ENCODE results near the gene FOXA2. TPM values are rescaled to one million over a fixed set of nuclear protein-coding genes. Genes with fewer than 3 reads are reported as not detected.

FOXA2 gene
- total RNA-seq, 1 donor from 2014 or later: not detected

DNA sequence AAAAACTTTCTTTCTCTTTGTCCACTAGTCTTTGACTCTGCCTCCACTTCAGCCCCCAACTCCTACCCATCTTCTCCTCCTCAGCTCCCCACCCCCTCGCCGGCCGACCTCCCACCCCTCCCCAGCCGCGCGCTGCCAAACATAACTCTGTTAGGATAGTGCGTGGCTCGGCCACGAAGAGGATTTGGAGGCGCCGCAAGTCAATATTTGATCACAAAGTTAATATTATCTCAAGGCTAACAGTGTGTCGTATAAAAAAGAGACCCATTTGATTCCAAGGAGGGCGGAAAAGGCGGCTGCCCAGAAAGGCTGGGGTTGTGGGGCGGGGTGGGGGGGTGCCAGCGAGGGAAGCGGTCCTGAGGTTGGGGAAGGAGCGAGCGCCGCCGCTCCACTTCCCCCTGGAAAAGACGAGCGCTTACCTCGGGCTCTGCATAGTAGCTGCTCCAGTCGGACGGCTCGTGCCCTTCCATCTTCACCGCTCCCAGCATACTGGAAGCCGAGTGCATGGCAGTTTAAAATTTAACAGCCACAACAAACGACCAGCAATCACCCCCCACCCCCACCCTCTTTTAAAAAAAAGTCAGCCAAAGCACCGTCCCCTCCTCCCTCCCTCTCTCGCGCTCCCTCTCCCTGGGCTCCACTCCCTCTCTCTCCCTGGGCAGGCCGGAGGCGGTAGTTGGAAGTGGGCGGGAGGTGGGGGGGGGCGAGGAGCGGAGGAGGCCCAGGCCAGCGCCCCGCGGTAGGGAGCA, 425 bp downstream of the FOXA2 start:
- DNase-seq: no peak

DNA sequence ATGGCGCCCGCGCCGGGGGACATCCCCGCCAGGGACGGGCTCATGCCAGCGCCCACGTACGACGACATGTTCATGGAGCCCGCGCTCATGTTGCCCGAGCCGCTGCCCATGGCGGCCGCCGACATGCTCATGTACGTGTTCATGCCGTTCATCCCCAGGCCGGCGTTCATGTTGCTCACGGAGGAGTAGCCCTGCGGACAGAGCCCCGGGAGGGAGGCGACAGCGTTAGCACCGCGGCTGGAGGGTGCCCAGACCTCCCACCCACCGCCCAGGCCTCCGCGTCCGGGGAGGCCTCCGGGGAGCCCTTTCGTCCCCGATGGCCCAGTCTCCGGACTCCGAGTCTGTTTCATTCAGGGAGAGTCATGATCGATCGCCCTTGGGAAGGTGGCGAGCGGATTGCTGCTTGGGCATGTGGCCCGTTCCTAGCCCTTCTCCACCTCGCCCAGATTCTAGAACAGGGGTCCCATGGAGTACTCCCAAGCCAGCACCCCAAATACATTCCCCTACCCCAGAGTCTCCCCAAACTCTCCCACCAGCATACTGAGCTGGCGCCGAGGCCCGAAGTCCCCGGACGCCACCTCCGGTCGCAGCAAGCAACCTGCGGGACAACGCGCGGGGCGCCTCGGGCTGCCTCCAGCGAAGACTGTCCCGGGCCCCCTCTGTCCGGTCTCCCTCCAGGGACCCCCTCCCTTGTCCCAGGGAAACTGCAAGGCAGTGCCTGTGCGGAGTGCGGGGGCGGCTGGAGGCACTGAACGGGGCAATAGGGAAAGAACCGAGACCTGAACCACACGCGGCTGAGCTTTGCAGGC, 1.2 kb downstream of the FOXA2 start:
- DNase-seq: no peak

DNA sequence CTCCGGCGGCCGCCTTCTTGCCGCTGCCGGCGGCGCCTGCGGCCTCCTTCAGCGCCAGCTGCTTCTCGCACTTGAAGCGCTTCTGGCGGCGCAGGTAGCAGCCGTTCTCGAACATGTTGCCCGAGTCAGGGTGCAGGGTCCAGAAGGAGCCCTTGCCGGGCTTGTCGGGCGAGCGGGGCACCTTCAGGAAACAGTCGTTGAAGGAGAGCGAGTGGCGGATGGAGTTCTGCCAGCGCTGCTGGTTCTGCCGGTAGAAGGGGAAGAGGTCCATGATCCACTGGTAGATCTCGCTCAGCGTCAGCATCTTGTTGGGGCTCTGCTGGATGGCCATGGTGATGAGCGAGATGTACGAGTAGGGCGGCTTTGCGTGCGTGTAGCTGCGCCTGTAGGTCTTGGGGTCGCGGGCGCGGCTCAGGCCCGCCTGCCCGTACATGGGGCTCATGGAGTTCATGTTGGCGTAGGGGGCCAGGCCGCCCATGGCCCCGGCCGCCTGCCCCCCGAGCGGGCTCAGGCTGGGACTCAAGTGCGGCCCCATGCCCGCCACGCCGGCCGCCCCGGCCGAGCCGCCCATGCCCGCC, 1.9 kb downstream of the FOXA2 start:
- DNase-seq: no peak

DNA sequence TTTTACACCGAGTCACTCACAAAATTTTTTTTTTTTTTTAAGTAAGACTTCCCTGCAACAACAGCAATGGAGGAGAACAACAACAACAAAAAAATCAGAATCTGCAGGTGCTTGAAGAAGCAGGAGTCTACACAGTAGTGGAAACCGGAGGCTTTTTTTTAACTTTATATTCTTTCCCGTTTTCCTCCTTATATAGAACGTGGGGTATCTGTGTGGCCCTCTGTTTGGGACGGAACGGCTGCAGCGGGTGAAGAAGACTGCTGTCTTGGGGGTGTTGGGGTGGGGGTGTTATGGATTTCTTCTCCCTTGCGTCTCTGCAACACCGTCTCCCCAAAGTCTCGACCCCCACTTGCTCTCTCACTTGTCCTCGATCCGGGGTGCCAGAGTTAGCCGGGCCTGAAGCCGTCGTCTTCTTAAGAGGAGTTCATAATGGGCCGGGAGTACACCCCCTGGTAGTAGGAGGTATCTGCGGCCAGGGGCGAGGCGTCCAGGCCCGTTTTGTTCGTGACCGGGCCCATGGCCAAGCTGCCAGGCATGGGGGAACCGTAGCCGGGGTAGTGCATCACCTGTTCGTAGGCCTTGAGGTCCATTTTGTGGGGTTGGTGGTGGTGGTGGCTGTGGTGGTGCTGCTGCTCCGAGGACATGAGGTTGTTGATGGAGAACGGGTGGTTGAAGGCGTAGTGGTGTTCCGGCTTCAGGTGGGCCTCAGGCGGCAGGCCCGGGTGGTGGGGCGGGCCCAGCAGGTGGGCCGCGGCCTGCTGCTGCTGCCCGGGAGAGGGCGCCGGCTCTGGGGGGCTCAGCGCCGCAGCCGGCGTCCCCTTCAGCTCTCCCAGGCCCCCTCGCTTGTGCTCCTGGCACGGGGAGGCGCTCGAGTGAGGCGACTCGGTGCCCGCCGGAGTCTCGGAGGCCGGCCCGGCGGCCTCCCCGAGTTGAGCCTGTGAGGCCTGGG, 2.7 kb downstream of the FOXA2 start:
- DNase-seq: no peak

DNA sequence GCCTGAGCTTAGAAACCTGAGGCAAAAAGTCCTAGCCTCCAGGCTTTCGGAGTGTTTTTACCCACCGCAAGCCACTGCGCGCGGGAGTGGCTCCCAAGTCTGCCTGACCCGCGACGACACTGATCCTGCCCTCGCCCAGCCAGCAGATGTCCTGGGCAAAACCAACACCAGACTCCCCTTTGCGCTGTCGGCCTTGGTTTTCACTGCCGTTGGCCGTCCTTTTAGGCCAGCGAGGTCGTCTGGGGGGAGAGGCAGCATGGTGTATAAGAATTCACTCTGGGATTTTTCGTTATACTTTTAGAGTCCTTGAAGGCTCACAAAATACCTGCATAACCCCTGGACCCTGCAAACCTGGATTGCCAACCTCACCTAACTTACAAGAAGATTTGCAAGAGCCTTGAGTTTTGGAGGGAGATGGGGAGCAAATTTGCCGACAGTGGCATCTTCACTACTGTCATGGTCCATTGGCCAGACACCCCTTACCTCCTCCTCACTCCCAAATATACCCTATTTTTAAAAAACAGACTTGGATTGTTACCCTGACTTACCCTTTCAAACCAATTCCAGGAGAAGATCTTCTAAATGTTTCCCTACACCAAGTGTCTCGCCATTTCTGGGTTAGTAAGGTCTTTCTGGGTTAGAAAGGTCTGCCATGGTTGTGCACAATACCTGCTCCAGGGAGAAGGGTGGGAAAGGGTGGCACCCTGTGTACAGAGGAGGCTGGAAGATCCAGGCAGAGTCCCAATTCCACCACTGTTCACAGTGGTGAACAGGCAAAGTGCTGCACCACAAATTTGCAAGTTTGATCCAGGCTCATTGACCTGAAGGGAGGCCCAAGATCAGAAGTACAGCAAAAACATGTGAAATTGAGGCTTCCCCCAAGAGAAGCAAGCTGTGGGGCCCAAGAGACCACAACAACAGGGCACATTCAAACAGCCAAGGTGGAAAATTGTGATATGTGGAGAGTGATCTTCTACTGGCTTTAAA, 4.4 kb downstream of the FOXA2 start:
- DNase-seq: no peak

DNA sequence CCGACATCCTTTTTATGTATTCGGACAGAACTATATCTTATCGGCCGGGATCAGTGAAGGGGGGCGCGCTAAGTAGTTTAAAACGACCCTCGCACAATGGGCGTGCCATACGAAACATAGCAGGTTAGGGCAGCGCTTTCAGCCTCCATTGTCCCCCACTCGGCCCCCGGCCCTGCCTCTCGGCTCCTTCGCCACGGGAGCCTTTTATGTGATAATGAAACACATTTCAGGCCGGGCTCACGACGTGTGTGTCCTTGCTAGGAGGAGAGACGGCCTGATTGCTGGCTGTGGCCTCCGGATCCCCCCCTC, 5.3 kb downstream of the FOXA2 start:
- no peak for DNase-seq

DNA sequence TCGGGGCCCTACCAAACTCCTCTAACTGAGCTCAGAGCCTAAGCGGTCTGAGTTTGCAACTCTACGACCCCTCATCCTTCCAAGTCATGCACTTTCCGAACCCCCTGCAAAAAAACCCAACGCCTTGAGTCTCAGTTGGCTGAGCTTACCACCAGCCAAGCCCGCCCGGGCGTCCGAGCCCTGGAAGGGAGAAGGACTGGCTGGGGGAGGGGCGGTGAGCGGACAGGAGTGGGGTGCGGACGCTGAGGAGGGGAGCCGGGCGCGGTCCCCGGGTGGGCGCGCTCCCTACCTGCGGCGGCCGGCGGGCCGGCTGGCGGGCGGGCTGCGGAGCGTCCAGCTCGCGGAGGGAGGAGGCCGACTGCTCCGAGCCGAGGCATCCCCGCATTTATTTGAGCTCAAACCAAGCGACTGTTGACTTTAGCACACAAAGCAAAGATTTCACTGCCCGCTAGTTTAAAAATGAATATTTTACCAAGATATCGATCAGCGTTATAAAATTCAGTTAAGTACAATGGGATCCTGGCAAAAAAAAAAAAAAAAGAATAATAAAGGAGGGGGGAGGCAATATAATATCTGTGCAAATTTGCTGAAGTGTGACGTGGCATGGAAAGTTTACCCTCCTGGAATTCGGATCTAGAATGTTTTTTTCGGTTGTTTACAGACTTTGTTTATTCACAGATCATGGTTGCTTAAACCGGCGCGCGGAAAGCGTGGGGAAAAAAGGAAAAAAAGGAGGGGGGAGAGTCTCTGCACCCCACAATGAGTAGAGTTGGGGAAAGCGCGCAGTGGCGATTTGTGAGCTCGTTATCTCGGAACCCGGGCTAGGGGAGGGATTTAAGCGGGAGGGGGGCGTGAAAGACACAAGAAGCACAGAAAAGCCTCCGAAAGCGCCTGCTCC, 5.9 kb downstream of the FOXA2 start:
- no peak for DNase-seq

DNA sequence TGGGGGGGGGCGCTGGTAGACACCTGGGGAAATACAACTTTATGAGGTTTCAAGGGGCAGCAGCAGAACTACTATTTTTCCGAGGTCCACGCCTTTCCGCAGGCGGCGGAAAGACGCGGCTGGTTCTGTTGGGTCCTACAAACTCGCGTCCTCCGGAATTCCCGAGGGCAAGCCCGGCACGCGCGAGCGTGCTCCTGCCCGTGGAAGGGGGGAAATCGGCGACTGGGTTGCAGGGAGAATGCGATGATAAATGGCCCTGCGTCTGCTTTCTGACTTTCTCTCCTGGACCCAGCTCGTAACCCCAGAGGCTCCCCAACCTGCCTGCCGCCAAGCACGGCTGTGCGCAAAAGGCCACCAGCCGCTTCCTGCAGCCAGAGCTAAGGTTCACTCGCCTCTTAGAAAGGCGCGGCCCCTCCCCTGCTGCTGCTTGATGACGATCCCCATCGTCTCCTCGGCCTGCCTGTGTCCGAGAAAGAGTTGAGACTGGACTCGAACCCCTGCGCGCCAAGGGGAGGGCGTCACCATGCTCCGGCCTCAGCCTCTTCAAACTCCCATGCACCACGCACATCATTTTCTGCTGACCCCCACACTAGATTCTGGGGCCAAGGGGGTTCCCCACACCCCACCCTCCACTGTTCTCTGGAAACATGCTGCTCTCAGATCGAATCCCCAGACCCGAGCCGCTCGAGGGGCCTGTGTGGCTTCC, 6.7 kb downstream of the FOXA2 start:
- no peak for DNase-seq

DNA sequence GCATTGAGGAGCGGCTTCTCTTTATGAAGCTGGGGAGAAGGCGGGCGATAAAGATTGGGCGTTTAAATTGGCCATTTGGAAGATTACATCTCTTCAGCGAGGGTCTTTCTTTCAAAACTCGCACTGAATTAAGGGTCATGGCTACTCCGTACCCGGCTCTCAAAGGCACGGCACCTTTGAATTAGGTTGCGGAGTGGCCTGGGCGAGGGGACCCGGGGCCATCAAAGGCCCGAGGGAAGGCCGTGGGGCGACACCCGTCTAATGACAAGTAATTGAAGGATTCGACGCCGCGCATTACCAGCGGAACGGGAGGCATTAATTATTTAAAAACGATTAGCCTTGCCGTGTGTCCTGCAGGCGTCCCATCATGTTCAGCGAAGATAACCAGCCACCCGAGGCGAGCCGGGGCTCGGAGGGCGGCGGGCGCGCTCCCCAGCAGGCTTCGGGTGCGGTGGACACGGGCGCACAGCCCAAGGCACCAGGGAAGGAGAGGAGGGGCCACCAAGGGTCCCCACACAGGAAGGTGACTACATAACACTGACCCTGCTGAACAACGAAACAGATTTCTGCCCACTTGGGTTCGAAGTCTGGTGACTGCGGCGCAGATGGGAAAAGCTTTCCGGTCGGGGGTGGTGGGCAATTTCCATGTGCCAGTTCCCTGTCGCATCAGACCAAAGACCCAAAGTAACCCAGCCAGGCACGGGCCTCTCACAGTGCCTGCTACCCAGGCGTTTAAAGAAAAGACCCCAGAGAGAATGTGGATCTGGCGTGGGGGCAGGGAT, 7.4 kb downstream of the FOXA2 start:
- DNase-seq: no peak

DNA sequence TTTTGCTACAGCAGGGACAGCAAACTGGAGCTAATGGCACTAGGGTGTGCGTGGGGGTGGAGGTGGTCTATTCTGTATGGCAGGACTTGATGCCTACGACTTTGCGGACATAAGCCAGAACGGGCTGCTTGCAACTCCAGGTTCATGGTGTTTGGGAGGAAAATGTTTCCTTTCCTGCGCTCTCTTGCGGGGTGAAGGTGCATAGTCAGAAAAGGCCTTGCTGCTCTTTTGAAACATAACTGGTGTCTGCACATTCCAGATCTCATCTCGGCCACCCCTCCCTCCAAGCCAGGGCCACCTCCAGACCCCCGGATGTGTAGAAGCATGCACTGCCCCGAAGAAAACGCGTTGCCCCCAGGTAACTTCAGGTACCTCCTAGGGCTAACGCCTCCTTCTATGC, 8.1 kb downstream of the FOXA2 start:
- DNase-seq: no peak

DNA sequence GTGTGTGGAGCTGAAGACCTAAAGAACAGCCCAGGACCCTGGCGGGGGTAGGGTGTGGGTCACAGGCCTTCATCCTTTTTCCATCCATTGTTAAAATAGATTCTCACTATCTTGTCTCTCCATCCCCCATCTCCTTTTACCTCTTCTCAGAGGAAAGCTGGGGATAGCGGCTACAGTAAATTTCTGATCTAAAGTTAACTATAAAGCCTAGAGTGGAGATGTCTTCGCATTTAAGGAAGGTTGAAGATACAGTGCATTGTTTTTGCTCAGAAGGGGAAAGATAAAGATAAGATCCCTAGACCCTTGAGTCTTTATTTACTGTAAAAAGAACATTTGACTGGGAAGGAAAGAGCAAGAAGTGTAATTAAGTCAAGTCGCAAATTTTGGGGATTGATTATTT, 8.6 kb downstream of the FOXA2 start:
- DNase-seq: no peak

DNA sequence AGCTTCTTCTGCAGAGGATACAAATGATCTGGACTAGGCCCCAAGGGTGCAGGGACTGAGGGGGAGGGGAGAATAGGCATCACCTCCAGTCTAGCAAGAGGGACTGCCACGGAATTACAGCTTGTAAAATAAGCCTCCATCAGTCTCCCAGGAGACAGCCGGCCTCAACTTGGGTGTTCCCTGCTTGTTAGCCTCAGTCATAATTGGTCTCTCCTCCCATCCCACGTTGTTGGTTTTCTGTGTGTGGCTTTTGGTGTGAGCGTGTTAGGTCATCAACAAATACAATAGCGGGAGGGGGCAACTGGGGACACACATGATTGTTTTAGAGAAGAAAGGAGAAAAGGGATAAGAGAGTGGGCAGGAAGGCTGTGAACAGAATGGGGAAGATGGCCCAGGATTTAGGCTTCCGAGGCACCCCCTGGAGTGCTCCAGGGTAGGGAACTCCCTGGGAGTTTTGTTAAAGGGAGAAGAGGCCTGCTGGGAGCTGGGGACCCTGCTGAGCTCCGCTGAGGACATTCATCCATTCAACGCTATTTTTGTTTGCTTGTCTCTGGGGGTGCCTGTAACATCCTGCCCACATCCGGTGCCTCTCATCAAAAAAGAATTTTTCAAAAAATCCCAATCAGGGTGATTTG, 9.2 kb downstream of the FOXA2 start:
- DNase-seq: no peak

DNA sequence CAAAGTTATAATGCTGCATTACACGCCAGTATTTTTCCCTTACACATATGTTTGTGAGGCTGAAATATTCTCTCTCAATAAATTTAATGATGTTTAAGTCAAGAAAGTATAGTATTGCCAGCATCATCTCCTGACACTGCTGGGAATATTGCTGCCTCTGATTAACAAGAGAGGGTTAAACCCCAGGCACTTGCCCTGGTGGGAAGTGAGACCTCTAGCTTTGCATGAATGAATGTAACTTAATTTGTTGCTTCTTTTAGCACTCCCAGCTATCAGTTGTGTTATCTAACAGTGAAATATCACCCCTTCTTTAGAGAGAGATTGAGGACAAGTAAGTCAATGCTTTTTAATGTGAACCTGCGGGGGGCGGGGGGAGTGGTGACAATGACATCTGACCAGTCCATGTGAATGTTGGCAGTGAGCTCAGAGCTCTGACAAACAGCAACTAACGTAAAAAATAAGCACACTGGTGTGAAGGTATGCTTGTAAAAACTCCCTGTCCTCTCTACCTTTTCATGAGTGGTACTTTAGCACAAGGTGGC, 9.8 kb downstream of the FOXA2 start:
- no peak for DNase-seq

DNA sequence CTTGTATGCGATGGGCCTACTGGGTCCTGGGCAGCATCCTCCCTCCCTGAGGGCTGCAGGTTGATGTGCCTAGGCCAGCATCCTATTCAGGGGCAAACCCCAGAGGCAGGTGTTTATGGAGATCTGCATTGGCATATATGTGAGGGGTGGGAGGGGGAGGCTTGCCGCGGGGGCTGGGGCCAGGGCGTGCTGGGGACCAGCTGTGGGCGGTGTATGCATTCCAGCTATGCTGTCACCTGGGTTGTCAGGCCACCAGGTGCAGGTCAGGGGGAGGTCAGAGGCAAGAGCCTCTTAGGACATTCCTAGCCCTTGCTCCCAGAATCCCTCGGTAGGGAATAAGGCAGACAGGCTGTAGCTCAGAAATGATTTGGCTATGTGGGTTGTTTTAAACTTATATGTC, 11.9 kb downstream of the FOXA2 start:
- DNase-seq: no peak

DNA sequence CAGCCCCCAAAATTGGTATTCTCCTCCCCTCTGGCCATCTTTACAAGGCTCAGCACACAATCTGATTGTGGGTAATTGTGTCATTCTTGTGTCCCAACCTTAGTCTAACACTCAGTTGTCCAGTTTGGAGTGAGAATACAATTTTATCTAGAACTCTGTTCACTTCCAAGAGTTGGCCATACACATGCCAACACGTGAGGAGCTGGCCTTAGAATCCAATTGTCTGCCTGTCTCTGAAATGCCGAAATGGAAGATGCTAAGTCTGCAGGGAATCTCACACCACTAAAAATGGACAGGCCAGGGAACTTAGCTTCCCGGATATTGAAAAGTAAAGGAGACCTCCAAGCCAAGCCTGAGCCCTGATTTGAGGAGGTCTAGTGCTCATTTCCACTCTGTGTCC, 12.3 kb downstream of the FOXA2 start:
- no peak for DNase-seq

DNA sequence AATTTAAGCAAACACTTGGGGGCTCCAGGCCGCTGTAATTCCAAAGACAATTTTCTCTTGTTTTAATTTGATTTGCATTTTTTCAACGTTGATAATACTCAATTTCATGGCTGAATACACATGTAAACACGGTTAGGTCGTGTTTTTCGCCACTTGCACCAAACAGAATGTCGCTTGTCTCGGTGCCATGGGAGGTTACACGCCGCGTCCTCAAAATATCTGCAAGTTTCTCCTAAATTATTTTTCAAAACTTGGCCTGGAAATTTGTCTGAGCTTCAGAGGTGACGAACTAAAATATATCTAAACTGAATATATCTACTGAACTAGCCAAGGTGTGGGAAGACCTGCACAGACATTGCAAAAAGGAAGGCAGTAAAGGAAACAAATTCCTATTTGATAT, 15.0 kb downstream of the FOXA2 start:
- no peak for DNase-seq

DNA sequence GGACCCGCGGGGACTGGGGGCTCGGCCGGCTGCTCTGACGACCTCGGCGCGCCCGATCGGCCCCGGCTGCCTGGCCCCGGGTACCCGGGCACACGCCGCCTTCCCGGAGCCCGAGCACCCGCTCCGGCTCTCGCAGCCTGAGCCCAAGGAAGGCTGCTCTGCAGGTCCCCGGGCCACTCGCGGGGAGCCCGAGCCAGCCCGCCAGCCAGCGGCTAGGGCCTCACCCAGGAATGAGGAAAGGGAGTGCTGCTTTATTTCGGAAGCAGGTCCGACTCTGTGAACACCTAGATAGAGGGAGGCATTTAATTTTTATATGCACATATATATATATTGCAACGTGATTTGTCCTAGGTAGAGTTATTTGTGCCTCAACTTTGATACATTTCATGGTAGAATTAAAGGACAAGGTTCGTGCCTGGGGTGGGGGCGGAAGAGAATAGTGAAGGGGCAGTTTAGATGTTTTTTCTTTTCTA, 15.5 kb downstream of the FOXA2 start:
- DNase-seq: no peak
